HL-60 (cell line): ENCODE measurements around the gene STXBP2.

ENCODE experiments used
- DNase-seq, 2 experiments: peaks; one replicate each; pipeline ENCODE4 v3.0.0-alpha.2; 2010 to 2020; ENCODE audit warnings: low read depth in 1 of 2, low spot score in 1 of 2
- H3K27ac ChIP-seq: fragments of 250-450 bp; sonication (Bioruptor Pico); replicated peaks from 2 replicates; pipeline ENCODE4 v1.5.1; 2020; ENCODE audit warnings: mild to moderate bottlenecking, moderate library complexity
- H3K27me3 ChIP-seq: fragments of 250-450 bp; sonication (Bioruptor Pico); 2 replicates; pipeline ENCODE4 v1.5.1; 2021; ENCODE audit warnings: mild to moderate bottlenecking, moderate library complexity; ENCODE audit not compliant: insufficient read depth, poor library complexity, severe bottlenecking
- H3K4me3 ChIP-seq: replicated peaks from 2 replicates; pipeline ENCODE4 v1.5.1; 2011; ENCODE audit warnings: mild to moderate bottlenecking, control low read depth, low read length; ENCODE audit not compliant: insufficient read depth
- CTCF ChIP-seq: IDR thresholded peaks from one replicate; pipeline ENCODE4 v1.5.1; 2011; ENCODE audit warnings: low read length, control low read depth, inconsistent platforms; ENCODE audit not compliant: insufficient read depth
- GABPA ChIP-seq: IDR thresholded peaks from 2 replicates; pipeline ENCODE4 v1.6.1; 2012; ENCODE audit warnings: low read depth
- POLR2AphosphoS5 ChIP-seq: IDR thresholded peaks from 2 replicates; pipeline ENCODE4 v1.6.1; 2012; ENCODE audit warnings: low read depth
- REST ChIP-seq: IDR thresholded peaks from 2 replicates; pipeline ENCODE4 v1.6.1; 2012; ENCODE audit warnings: low read depth; ENCODE audit not compliant: insufficient replicate concordance
- SPI1 ChIP-seq: IDR thresholded peaks from 2 replicates; pipeline ENCODE4 v1.6.1; 2012; ENCODE audit warnings: low read depth, mild to moderate bottlenecking, borderline replicate concordance

Gene STXBP2

GRCh38 chr19:7617172-7617571 lies 19.7 kb upstream of the STXBP2 start:
- no peak for DNase-seq
- no peak overlapping the region for H3K27ac ChIP-seq
- TF ChIP-seq CTCF = no peak
- TF ChIP-seq SPI1 = no peak
- no peak for TF ChIP-seq REST
- TF ChIP-seq POLR2AphosphoS5 = no peak
- TF ChIP-seq GABPA = no peak
- peaks cover 2% of the 10 kb centered on the region for H3K27me3 ChIP-seq
- H3K4me3 ChIP-seq = no peak overlapping the region

GRCh38 chr19:7617735-7618134 lies 19.2 kb upstream of the STXBP2 start:
- TF ChIP-seq REST (no peak), SPI1 (no peak), POLR2AphosphoS5 (no peak), GABPA (no peak), CTCF (no peak)

GRCh38 chr19:7618348-7618747 lies 18.6 kb upstream of the STXBP2 start:
- H3K4me3 ChIP-seq = no peak overlapping the region
- TF ChIP-seq SPI1 (no peak), REST (no peak), GABPA (no peak), POLR2AphosphoS5 (no peak), CTCF (no peak)
- no peak for DNase-seq
- no peak overlapping the region for H3K27ac ChIP-seq
- H3K27me3 ChIP-seq = no peaks in the 10 kb centered on the region

More at GRCh38 chr19:7617735-7618134, 19.2 kb upstream of the STXBP2 start:
- no peak overlapping the region for H3K4me3 ChIP-seq
- no peaks in the 10 kb centered on the region for H3K27me3 ChIP-seq
- no peak overlapping the region for H3K27ac ChIP-seq
- peak in 1 of 2 experiments; percentile 6 for DNase-seq
